KG1 (cell line): ENCODE results near the gene MAGED1.
"Not testable (repeated sequence)": the region's sequence is repeated elsewhere in the genome, so short reads cannot be mapped to it uniquely, and the experiment has no call there.

Experiments used
- DNase-seq: peaks from one replicate; lab custom pipeline; 2025; lab: John Stamatoyannopoulos, UW

MAGED1 gene

DNA sequence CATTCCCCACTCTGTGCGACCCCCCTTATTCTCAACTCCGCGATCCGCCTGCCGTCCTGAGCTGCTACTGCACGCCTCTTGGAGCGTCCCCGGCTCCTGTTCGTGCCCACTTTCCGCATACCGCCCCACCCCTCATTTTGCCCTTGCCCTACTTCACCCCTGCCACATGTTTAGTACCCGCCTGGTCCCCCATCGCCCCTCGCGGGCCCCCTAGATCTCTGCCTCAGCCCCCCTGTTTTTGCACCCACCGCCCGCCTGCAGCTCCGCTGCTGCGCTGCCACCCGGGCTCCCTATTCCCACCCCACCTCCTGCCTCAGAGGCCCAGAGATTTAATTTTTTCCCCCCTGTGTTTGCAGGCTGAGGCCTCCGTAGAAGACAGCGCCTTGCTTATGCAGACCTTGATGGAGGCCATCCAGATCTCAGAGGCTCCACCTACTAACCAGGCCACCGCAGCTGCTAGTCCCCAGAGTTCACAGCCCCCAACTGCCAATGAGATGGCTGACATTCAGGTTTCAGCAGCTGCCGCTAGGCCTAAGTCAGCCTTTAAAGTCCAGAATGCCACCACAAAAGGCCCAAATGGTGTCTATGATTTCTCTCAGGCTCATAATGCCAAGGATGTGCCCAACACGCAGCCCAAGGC lies 1.4 kb downstream of the MAGED1 start:
- DNase-seq = no peak

DNA sequence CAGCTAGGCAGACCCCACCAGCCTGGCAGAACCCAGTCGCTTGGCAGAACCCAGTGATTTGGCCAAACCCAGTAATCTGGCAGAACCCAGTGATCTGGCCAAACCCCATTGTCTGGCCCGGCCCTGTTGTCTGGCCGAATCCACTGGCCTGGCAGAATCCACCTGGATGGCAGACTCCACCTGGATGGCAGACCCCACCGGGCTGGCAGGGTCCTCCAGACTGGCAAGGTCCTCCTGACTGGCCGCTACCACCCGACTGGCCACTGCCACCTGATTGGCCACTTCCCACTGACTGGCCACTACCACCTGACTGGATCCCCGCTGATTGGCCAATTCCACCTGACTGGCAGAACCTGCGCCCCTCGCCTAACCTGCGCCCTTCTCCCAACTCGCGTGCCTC lies 3.2 kb downstream of the MAGED1 start:
- no peak for DNase-seq

DNA sequence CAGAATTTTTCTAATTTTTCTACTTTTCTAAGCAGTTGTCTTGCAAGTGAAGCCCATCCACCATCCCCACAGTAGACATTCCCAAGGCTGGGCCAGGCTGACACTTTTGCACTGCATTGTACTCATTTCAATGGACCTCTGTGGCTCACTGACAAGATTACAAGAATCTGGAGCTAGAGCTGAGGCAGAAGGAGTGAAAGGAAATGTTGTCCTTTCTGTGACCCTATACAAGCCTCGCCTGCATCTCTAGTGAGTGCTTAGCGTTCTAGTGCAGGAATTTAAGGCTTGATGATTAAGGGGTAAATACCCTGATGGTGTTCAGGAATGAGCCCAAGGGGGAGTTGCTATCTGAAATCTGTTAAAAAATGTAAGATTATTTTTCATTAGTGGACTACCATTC lies 6.3 kb downstream of the MAGED1 start:
- DNase-seq = no peak

DNA sequence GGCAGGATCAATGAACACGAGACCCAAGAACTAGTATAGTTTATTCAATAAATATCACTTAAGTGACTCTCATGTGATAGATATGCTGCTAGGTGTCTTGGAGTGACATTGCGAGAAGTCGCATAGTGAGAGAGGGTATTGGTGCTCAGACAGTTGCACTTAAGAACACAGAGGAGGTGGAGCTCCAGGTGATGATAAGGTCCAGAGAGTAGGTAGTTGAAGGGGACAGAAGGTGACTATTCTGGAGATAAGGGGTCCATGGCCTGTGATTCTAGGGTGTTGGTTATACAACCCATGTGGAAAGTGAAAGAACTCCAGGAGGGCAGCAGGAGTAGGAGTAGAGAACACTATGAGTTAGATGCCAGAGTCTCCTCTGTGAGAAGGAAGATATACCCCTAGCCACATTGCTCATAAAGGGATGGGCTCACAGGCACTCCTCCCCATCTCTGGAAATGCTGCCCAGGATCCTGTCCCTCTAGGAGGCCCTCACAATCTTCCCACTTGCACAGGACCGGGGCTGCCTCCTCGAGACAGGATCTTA lies 9.2 kb downstream of the MAGED1 start:
- no peak for DNase-seq

DNA sequence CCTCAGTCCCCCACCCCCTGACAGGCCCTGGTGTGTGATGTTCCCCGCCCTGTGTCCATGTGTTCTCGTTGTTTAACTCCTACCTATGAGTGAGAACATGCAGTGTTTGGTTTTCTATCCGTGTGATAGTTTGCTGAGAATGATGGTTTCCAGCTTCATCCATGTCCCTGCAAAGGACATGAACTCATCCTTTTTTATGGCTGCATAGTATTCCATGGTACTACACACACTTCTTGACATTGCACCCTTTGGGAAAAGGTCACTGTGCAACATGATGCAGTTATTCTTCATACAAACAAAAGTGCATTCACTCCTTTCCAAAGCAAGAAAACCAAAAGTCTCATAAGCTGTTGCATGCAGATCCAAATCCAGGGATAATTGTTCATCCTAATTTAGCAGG lies 11.7 kb downstream of the MAGED1 start:
- DNase-seq = not testable (repeated sequence)

DNA sequence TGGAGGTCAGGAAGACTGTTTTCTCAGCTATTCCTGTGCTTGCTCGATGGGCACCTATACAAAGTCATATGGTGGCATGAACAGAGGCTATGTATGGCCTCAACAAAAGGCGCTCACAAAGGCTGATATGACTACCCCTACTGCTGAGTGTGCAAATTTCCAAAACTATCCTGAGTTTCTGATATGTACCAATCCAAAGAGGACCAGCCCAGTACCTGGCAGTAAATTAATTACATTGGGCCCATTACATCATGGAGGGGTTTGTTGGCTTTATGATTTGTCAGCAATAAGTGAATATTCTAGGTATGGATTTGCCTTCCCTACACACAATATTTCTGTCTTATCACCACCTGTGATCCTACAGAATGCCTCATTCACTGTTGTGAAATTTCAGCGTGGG lies 12.3 kb downstream of the MAGED1 start:
- DNase-seq = no peak

DNA sequence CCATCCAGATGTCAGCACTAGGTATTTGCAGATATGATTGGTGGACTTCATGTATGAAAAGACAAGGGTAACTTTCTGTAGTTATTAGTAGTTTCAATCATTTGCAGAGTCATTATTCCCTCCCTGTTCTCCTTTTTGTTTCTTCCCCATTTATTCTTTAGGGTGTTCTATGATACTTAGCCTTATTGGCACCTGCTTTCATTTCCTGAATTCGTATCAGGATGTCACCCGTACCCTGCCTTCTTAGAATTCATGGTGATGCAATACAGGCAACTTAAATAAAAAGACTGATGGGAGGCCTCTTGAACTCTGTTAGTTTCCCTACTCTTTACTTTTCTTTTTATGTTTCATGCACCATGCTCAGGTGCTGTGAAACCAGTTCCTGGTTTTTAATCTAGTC lies 24.2 kb downstream of the MAGED1 start:
- no peak for DNase-seq

DNA sequence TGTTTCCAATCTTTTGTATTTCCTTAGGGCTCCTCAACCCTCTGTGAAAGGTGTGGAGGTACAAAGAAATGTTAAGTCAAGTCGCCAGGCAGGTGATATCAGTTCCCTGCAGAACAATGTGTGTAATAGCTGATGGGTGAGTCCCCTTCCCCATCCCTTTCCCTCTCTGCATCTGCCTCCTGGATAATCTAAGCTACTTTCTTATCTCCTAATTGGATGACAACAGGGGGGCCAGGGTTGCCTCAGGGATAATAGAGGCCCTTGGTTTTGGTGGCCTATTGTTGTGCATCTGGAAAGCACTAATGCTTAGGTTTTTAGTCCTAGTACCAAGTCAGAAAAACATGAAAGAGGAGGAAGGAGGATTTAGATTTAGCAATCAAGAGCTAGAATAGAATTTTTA lies 29.1 kb downstream of the MAGED1 start:
- no peak for DNase-seq

DNA sequence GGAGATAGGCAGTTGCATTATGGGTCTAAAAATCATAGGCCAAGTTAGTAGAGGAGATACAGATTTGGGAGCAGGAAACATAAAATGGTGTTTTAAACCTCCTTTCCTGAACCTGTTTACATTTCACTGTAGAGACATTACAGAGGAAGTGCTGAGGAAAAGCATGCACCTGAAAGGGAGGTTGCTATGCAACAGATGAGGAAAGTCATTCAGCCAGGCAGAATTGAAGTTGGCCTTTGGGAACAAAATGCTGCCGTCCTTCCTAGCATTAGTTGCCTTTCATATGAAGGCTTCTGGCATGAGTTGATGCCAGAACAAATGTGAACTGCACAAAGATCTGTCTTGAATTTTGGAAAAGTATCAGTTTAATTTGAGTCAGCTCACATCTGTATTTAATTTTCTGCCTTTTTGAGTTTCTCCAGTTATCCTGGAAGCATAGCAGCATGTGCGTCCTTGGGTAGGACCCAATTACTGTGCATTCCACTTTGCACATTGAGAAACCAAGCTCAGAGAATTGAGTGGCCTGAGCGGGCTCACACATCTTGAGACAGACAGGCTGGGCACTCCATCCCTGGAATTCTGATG lies 38.2 kb downstream of the MAGED1 start:
- DNase-seq = no peak
